ENCODE results near the gene MAS1.
A peak's percentile ranks its signal among the peaks of the same experiment; 100 is the strongest.

Gene MAS1

GRCh38 chr6:159890792-159891191 lies at the start of gene MAS1:
Gene MAS1, plus strand, starts transcription at chr6:159890988. Its CDS starts 15,968 bp downstream, at chr6:159906956.
- no peak for DNase-seq

GRCh38 chr6:159842035-159842434 lies 48.8 kb upstream of the MAS1 start:
- no peak for DNase-seq

- DNase-seq, result no peak
Measured at GRCh38 chr6:159844737-159845645, 45.8 kb upstream of the MAS1 start.

GRCh38 chr6:159848552-159848951 lies 42.2 kb upstream of the MAS1 start:
- peak; percentile 3 for DNase-seq

- peak; percentile 6 for DNase-seq
Measured at GRCh38 chr6:159849851-159850250, 40.9 kb upstream of the MAS1 start.

GRCh38 chr6:159852877-159853276 lies 37.9 kb upstream of the MAS1 start:
- peak; percentile 10 for DNase-seq

- DNase-seq, result no peak
Measured at GRCh38 chr6:159853754-159854153, 37.0 kb upstream of the MAS1 start.

- DNase-seq, result no peak
Measured at GRCh38 chr6:159854959-159855358, 35.8 kb upstream of the MAS1 start.

GRCh38 chr6:159858259-159858658 lies 32.5 kb upstream of the MAS1 start:
- DNase-seq, result no peak

GRCh38 chr6:159860482-159860881 lies 30.3 kb upstream of the MAS1 start:
- DNase-seq, result no peak

GRCh38 chr6:159862103-159862502 lies 28.7 kb upstream of the MAS1 start:
- DNase-seq, result no peak

GRCh38 chr6:159863341-159863740 lies 27.4 kb upstream of the MAS1 start:
- DNase-seq, result peak; percentile 32

- no peak for DNase-seq
Measured at GRCh38 chr6:159865226-159865920, 25.4 kb upstream of the MAS1 start.

- DNase-seq, result no peak
Measured at GRCh38 chr6:159866286-159867247, 24.2 kb upstream of the MAS1 start.

GRCh38 chr6:159871241-159871640 lies 19.5 kb upstream of the MAS1 start:
- DNase-seq, result no peak

GRCh38 chr6:159871906-159872305 lies 18.9 kb upstream of the MAS1 start:
- DNase-seq, result peak; percentile 42

GRCh38 chr6:159874435-159874834 lies 16.4 kb upstream of the MAS1 start:
- no peak for DNase-seq

GRCh38 chr6:159875194-159875593 lies 15.6 kb upstream of the MAS1 start:
- DNase-seq, result no peak

- DNase-seq, result no peak
Measured at GRCh38 chr6:159876242-159876641, 14.5 kb upstream of the MAS1 start.

- no peak for DNase-seq
Measured at GRCh38 chr6:159877256-159877808, 13.5 kb upstream of the MAS1 start.

GRCh38 chr6:159878341-159878740 lies 12.4 kb upstream of the MAS1 start:
- DNase-seq, result no peak

GRCh38 chr6:159879856-159880255 lies 10.9 kb upstream of the MAS1 start:
- DNase-seq, result no peak
